CD14-positive monocyte (primary cell): ENCODE data around the gene TMPRSS5. TPM values are rescaled to one million over a fixed set of nuclear protein-coding genes. Genes with fewer than 3 reads are reported as not detected.

Source experiments
- DNase-seq, 3 donors: peaks; one replicate each; pipeline ENCODE4 v3.0.0-alpha.2; 2011 to 2022
- H2AFZ ChIP-seq: 2 replicates; pipeline ENCODE4 v1.6.0; 2012; ENCODE audit warnings: mild to moderate bottlenecking, low read depth, low read length, inconsistent platforms; ENCODE audit not compliant: insufficient read depth, poor library complexity, severe bottlenecking
- H3K27ac ChIP-seq, 2 donors: 1 replicate in 1 of 2; 2 replicates in 1 of 2; pipeline ENCODE4 v1.5.1; 2012 to 2013; ENCODE audit warnings: low read length in 2 of 2, control low read depth in 1 of 2, inconsistent platforms in 1 of 2, low read depth in 1 of 2, mild to moderate bottlenecking in 1 of 2
- H3K27me3 ChIP-seq, 2 donors: one replicate each; pipeline versions ENCODE4 v1.6.0 to v1.6.1; 2011 to 2013; ENCODE audit warnings: low read length in 2 of 2; ENCODE audit not compliant: control insufficient read depth in 2 of 2, insufficient read depth in 2 of 2
- H3K36me3 ChIP-seq, 2 donors: replicated peaks in 1 of 2; 1 replicate in 1 of 2; 2 replicates in 1 of 2; pipeline versions ENCODE4 v1.5.1 to v1.6.1; 2012 to 2013; ENCODE audit warnings: low read length in 2 of 2, control low read depth in 1 of 2, inconsistent platforms in 1 of 2, mild to moderate bottlenecking in 1 of 2; ENCODE audit not compliant: insufficient read depth in 2 of 2, control insufficient read depth in 1 of 2
- H3K4me1 ChIP-seq, 2 donors: 1 replicate in 1 of 2; 2 replicates in 1 of 2; pipeline versions ENCODE4 v1.5.1 to v1.6.1; 2012 to 2013; ENCODE audit warnings: low read length in 2 of 2, control low read depth in 1 of 2, inconsistent platforms in 1 of 2, mild to moderate bottlenecking in 1 of 2, moderate library complexity in 1 of 2; ENCODE audit not compliant: insufficient read depth in 2 of 2, control insufficient read depth in 1 of 2
- H3K4me2 ChIP-seq: replicated peaks from 2 replicates; pipeline ENCODE3; 2012; ENCODE audit warnings: low read length, moderate library complexity, mild to moderate bottlenecking; ENCODE audit not compliant: poor library complexity, severe bottlenecking; ENCODE audit errors: extremely low read depth
- H3K4me3 ChIP-seq, 3 experiments: fragments of 200-600 bp in 1 of 3; sonication (generic) in 1 of 3; replicated peaks in 1 of 3; 1 replicate in 2 of 3; 2 replicates in 1 of 3; pipeline ENCODE4 v1.5.1; 2011 to 2013; ENCODE audit warnings: low read length in 3 of 3, mild to moderate bottlenecking in 3 of 3, control low read depth in 2 of 3, low read depth in 2 of 3, inconsistent platforms in 1 of 3, moderate library complexity in 1 of 3
- H3K79me2 ChIP-seq: 2 replicates; pipeline ENCODE4 v1.6.0; 2012; ENCODE audit warnings: mild to moderate bottlenecking, control low read depth, inconsistent platforms, low read length, moderate library complexity; ENCODE audit not compliant: insufficient read depth
- H3K9ac ChIP-seq: 2 replicates; pipeline ENCODE4 v1.6.0; 2017; ENCODE audit warnings: low read length, mild to moderate bottlenecking; ENCODE audit not compliant: insufficient read depth, poor library complexity, severe bottlenecking
- H3K9me3 ChIP-seq, 2 donors: replicated peaks in 1 of 2; 1 replicate in 1 of 2; 2 replicates in 1 of 2; pipeline versions ENCODE4 v1.5.1 to v1.6.1; 2012 to 2013; ENCODE audit warnings: low read length in 2 of 2, control low read depth in 1 of 2; ENCODE audit not compliant: control insufficient read depth in 1 of 2, insufficient read depth in 1 of 2
- H4K20me1 ChIP-seq: 2 replicates; pipeline ENCODE4 v1.6.0; 2012; ENCODE audit warnings: mild to moderate bottlenecking, low read length, control low read depth, moderate library complexity; ENCODE audit not compliant: insufficient read depth
- H3K27ac Mint-ChIP-seq, 7 donors: one replicate each; pipeline ENCODE4 v1.8.0; 2020; ENCODE audit warnings: mild to moderate bottlenecking in 7 of 7, mixed read lengths in 7 of 7, moderate library complexity in 6 of 7, inconsistent platforms in 2 of 7
- H3K27me3 Mint-ChIP-seq, 3 donors: one replicate each; pipeline ENCODE4 v1.8.0; 2021 to 2022; ENCODE audit warnings: low read depth in 3 of 3, mild to moderate bottlenecking in 3 of 3, mixed read lengths in 3 of 3, moderate library complexity in 3 of 3, inconsistent platforms in 1 of 3
- H3K36me3 Mint-ChIP-seq, 2 donors: one replicate each; pipeline ENCODE4 v1.8.0; 2020; ENCODE audit warnings: mixed read lengths in 2 of 2, inconsistent platforms in 1 of 2, mild to moderate bottlenecking in 1 of 2
- H3K4me1 Mint-ChIP-seq: one replicate; pipeline ENCODE4 v1.8.0; 2020; ENCODE audit warnings: mild to moderate bottlenecking, mixed read lengths
- H3K4me3 Mint-ChIP-seq, 2 donors: one replicate each; pipeline ENCODE4 v1.8.0; 2020; ENCODE audit warnings: mild to moderate bottlenecking in 2 of 2, mixed read lengths in 2 of 2, moderate library complexity in 1 of 2
- H3K9me3 Mint-ChIP-seq, 7 donors: one replicate each; pipeline ENCODE4 v1.8.0; 2020 to 2022; ENCODE audit warnings: mixed read lengths in 7 of 7, mild to moderate bottlenecking in 6 of 7, moderate library complexity in 6 of 7, inconsistent platforms in 2 of 7
- CTCF ChIP-seq: fragments of 200-600 bp; IDR thresholded peaks from one replicate; pipeline ENCODE4 v1.8.0; 2022; ENCODE audit warnings: antibody characterized with exemption, mild to moderate bottlenecking
- WGBS: methylation state at CpG from one replicate; pipeline ENCODE4 v1.1.5; 2013; ENCODE audit warnings: missing lambda C conversion rate; ENCODE audit not compliant: insufficient coverage; 5-methylcytosine and 5-hydroxymethylcytosine counted together
- intact Hi-C, 2 donors: fragments of 100-400 bp; cut with micrococcal nuclease; formaldehyde crosslinking; loops; one replicate each; pipeline versions ENCODE4 v1.15.0 to v1.15.1; 2023
- polyA plus RNA-seq, 3 donors: library from polyadenylated mRNA; depleted of rRNA in 1 of 3; unstranded in 2 of 3; stranded (reverse) in 1 of 3; fragments of 300-500 nt in 2 of 3; fragments of >200 nt in 1 of 3; fragmentation: Illumina TruSeq in 2 of 3; gene quantifications; 1 replicate in 2 of 3; 2 replicates in 1 of 3; pipeline ENCODE4 v1.2.3, GENCODE V29; 2012 to 2021

Gene TMPRSS5
- polyA plus RNA-seq, 3 donors, result 0.80 TPM; not detected in 2

- Histone ChIP-seq H3K27me3 (no peaks in the 10 kb centered on the region), H3K27ac (no peak overlapping the region), H3K36me3 (no peaks in the 10 kb centered on the region), H4K20me1 (no peaks in the 10 kb centered on the region), H3K9ac (no peak overlapping the region), H3K4me2 (no peak overlapping the region), H3K4me3 (no peak overlapping the region), H3K79me2 (no peaks in the 10 kb centered on the region), H2AFZ (no peak overlapping the region), H3K4me1 (no peaks in the 10 kb centered on the region), H3K9me3 (no peaks in the 10 kb centered on the region)
- Mint-ChIP-seq H3K4me3 (no peak overlapping the region), H3K9me3 (peaks cover 1 to 18% (median 9%) of the 10 kb centered on the region in 7 donors), H3K27ac (no peak overlapping the region), H3K36me3 (no peaks in the 10 kb centered on the region), H3K27me3 (no peaks in the 10 kb centered on the region), H3K4me1 (no peaks in the 10 kb centered on the region)
- WGBS, result no CpG with 5 or more reads among the region's 1 CpG
- intact Hi-C loops, result no loop called here
- DNase-seq, result no peak
- TF ChIP-seq CTCF, result no peak
Observed at GRCh38 chr11:113701491-113701890, 4.6 kb downstream of the TMPRSS5 start.

- no peak overlapping the region for H3K4me3 Mint-ChIP-seq
Observed at GRCh38 chr11:113698515-113698914, 7.6 kb downstream of the TMPRSS5 start.

More at GRCh38 chr11:113698515-113698914, 7.6 kb downstream of the TMPRSS5 start:
- peak overlapping the region in 1 of 7 donors; percentile 55 for H3K27ac Mint-ChIP-seq
- no peak for TF ChIP-seq CTCF
- Histone ChIP-seq H4K20me1 (no peaks in the 10 kb centered on the region), H3K27me3 (no peaks in the 10 kb centered on the region), H3K79me2 (no peaks in the 10 kb centered on the region), H2AFZ (no peak overlapping the region), H3K9me3 (no peaks in the 10 kb centered on the region), H3K4me1 (no peaks in the 10 kb centered on the region), H3K4me2 (no peak overlapping the region), H3K4me3 (no peak overlapping the region), H3K9ac (no peak overlapping the region), H3K36me3 (no peaks in the 10 kb centered on the region), H3K27ac (no peak overlapping the region)
- H3K27me3 Mint-ChIP-seq, result no peaks in the 10 kb centered on the region
- WGBS, result 79% methylated on average over 2 of the region's 3 CpGs
- no peaks in the 10 kb centered on the region for H3K36me3 Mint-ChIP-seq
- DNase-seq, result no peak
- intact Hi-C loops, result no loop called here
- H3K9me3 Mint-ChIP-seq, result peaks cover 1 to 15% (median 8%) of the 10 kb centered on the region in 7 donors
- H3K4me1 Mint-ChIP-seq, result no peaks in the 10 kb centered on the region
